KOPT-K1 (cell line): ENCODE measurements around the gene MPI.

Experiments
- H3K27ac ChIP-seq: fragments of 200-600 bp; sonication (generic); 2 replicates; pipeline ENCODE4 v1.5.1; 2016; ENCODE audit warnings: antibody characterized with exemption, mild to moderate bottlenecking, low read depth, low read length; ENCODE audit not compliant: poor library complexity, severe bottlenecking
- H3K36me3 ChIP-seq: fragments of 200-600 bp; sonication (generic); 2 replicates; pipeline ENCODE4 v1.5.1; 2017; ENCODE audit warnings: antibody characterized with exemption, mild to moderate bottlenecking, low read length, moderate library complexity; ENCODE audit not compliant: insufficient read depth
- H3K9me3 ChIP-seq: fragments of 200-600 bp; sonication (generic); 2 replicates; pipeline ENCODE4 v1.5.1; 2017; ENCODE audit warnings: antibody characterized with exemption, low read length, mild to moderate bottlenecking; ENCODE audit not compliant: insufficient read depth, poor library complexity, severe bottlenecking

The MPI gene

DNA sequence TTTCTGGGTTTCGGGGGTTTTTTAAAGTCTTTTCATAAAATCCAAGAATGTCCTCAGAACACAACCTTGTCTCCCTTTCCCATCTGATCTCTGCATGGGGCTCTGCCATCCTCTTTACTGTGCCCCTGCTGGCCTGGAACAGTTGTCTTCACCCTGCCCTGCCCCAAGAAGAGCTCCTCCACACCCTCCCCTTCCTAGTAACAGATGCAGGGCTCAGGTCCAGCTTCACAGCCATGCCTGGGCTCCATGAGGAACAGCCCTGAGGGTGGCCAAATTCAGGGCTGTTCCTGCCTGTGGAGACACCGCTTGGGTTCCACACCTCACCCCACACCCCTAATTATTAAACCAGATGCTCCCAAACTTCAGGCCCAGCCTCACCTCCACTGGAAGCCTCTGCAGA is 34.0 kb upstream of the MPI start:
- Histone ChIP-seq H3K36me3 (peaks cover 49% of the 10 kb centered on the region), H3K27ac (no peak overlapping the region)

DNA sequence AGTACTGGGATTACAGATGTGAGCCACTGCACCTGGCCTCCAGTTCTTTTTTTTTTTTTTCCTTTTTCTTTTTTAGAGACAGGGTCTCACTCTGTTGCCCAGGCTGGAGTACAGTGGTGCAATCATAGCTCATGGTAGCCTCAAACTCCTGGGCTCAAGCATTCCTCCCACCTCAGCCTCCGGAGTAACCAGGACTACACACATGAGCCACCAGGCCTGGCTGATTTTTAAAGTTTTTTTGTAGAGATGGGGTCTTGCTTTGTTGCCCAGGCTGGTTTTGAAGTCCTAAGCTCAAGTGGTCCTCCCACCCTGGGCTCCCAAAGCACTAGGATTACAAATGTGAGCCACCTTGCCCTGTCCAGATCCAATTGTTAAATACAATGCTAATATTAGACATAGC is 33.3 kb upstream of the MPI start:
- Histone ChIP-seq H3K27ac (no peak overlapping the region), H3K9me3 (no peaks in the 10 kb centered on the region), H3K36me3 (peaks cover 42% of the 10 kb centered on the region)

More for the DNA sequence above, 34.0 kb upstream of the MPI start:
- H3K9me3 ChIP-seq, result no peaks in the 10 kb centered on the region

DNA sequence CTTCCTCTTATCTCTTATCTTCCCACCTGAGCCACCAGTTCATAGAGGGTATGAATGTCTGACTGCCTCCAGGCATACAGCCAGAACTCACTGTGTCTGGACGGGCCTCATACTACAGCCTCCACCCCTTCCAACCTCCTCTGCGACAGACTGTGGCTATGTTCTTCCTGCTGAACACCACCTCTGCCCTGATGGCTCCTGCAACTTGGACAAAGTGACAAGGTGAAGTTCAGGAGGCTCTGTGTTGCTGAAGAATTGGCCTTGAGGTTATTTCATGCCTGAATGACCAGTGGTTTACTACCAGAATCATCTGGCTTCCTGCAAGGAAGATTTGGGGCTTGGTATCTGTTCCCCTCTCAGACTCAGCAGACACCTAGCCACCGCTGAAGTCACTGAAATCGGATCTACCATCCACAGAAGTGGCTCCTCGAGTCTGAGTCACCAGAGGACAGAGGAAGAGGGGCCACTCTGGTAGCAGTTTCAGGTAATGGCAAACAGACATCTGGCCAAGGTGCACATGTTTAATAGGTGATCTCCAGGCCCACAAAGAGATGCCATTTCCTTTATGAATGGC is 32.7 kb upstream of the MPI start:
- no peaks in the 10 kb centered on the region for H3K9me3 ChIP-seq
- H3K36me3 ChIP-seq, result peaks cover 36% of the 10 kb centered on the region
- H3K27ac ChIP-seq, result no peak overlapping the region

DNA sequence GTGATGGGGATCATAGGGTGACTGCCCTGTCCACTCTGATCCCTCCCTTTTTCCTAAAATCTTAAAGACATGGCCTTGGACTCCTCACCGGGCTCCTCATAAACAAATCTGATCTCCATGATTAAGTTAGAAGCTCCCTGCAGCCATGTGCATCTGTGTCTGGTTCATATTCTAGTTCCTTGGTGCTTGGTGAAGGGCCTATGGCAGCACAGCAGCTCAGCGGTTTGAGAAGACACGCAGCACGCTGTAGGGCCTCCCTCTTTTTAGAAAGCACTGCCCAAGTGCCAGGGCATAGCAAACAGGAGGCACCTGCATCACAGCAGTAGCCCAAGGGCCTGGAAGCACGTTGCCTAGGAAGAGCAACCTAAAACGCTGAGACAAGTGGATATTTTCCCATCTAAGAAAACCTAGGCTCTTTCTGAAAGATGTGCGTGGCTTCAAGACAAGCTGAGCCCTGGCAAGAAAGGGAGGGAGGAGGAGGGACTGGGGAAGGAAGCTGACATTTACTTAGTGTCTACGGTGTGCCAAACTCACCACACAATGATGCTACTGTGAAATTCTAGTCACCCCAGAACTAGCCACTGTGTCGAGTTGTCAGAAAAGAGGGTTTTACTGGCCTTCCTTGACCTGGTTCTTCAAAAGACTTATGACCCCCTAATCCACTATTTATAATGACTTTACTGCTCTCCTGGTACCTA is 32.0 kb upstream of the MPI start:
- H3K36me3 ChIP-seq, result peaks cover 29% of the 10 kb centered on the region
- H3K27ac ChIP-seq, result no peak overlapping the region
- no peaks in the 10 kb centered on the region for H3K9me3 ChIP-seq

DNA sequence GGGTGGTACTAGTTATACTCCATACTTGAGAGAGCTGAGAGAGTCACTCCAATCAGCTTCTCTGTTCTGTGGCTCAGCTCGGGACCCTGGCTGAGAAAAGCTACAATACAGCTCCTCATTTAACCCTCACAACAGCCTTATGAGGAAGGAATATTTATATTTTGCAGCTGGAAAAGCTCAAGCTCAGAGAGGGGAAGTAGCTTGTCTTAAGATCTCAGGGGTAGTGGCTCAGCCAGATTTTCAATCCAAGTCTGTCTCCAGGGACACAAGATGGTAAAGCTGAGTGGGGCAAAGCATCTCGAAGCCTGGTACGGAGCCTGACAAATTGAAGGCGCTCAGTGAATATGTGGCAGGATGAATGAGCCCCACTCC is 31.5 kb upstream of the MPI start:
- Histone ChIP-seq H3K27ac (no peak overlapping the region), H3K9me3 (no peaks in the 10 kb centered on the region), H3K36me3 (peaks cover 24% of the 10 kb centered on the region)

DNA sequence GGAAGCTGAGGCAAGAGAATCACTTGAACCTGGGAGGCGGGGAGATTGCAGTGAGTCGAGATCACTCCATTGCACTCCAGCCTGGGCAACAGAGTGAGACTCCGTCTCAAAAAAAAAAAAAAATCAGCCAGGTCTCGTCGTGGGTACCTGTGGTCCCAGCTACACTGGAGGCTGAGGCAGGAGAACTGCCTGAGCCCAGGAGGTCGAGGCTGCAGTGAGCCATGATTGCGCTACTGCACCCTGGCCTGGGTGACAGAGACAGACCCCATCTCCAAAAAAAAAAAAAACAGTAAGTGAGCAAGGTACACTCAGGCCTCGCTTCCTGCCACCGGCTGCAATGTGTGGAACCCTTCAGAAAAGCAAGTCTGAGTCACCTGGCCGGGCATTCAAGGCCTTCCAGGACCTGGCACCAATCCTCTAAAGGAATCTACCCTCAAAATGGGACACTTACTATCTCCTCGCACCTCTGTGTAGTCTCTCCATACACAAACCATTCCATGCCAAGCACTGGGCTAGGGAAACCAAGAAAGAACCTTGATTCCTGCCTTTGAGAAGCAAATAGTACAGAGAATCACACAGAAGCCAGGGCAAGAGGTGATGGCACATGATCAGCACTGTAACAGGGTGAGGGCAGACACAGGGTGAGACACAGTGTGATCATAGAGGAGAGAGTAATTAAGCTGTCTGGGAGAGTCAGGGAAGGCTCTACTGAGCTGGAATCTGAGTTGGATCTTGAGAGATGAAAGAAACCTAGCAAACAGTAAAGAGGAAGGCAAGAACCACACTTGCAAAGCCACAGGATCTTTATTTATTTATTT is 26.4 kb upstream of the MPI start:
- no peak overlapping the region for H3K27ac ChIP-seq
- H3K36me3 ChIP-seq, result peaks cover 15% of the 10 kb centered on the region; the same call in 1 of the 2 replicates
- peaks cover 8% of the 10 kb centered on the region for H3K9me3 ChIP-seq

DNA sequence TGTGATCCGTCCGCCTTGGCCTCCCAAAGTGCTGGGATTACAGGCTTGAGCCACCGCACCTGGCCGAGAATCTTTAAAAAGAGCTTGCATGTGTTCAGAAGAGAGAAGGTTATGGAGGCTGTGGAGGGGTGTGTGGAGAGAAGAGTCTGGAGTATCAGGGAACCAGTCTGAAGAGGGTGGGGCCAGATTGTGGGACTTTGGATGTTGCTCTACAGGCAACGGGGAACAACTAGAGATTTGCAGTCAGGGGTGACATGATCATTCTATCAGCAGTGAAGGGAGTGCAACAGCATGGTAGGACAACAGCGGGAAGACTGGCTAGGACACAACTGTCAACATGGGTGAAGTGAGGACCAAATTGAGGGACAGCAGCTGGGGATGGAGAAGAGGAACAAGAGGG is 25.5 kb upstream of the MPI start:
- Histone ChIP-seq H3K27ac (no peak overlapping the region), H3K9me3 (peaks cover 9% of the 10 kb centered on the region)

DNA sequence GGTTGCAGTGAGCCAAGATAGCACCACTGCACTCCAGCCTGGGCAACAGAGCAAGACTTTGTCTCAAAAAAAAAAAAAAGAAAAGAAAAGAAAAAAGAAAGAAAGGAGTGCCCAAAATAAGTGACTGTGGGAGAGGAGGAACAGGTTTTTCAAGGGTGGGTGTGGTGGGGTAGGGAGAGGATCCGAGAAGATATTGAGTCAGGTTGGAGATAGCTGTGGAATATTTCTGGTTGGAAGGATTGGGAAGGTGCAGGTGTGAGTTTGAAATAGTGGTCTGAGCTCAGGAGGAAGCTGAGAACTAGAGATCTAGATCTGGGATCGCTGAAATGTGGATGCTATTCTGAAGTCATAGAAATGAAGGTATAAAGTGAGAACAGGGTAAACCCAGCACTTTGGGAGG is 24.5 kb upstream of the MPI start:
- peaks cover 31% of the 10 kb centered on the region; the same call in 1 of the 2 replicates for H3K36me3 ChIP-seq
- no peak overlapping the region for H3K27ac ChIP-seq

More for the DNA sequence above, 25.5 kb upstream of the MPI start:
- H3K36me3 ChIP-seq, result peaks cover 24% of the 10 kb centered on the region; the same call in 1 of the 2 replicates

DNA sequence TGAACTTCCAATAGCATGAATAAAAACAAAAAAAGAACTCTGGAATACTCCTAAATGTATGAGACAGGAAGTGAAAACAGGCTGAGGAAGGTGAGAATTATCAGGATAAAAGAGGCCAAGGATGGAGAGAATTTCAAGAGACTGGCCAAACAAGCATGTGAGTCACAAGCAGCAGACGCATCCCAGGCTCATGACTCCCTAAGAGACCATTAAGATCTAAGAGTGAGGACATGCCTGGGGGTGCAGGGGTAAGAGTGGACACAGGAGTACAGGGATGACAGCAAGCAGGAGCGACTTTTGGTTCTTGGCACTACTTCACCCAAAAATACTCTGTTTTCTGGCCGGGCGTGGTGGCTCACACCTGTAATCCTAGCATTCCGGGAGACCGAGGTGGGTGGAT is 23.8 kb upstream of the MPI start:
- H3K36me3 ChIP-seq, result peaks cover 31% of the 10 kb centered on the region; the same call in 1 of the 2 replicates
- no peak overlapping the region for H3K27ac ChIP-seq
- H3K9me3 ChIP-seq, result peaks cover 9% of the 10 kb centered on the region

More for the DNA sequence above, 24.5 kb upstream of the MPI start:
- H3K9me3 ChIP-seq, result peaks cover 9% of the 10 kb centered on the region

DNA sequence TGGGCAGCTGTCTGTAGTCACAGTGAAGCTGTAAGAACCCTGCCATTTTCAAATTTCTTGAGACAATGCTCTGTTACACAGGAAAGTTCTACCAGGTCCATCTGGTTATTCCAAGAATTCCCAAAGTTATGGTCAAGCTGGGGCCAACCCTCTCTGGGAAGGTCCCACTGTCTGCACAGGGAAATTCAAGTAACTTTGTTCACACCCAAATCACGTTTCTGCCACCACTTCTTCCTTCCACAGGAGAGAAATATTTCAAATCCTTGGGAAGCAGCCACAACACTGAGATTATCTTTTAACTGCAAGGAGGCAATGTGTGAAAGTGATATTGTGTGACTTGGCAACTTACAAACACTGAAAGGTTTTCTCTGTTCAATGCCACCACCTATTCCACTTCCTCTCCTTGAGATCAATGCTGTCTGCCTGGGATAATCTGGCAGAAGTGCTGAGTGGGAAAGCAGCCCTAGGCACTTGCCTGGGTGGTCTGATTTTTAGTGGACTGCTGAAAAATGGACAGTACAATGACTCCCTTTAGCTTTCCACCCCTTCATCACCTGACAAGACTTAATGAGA is 22.3 kb upstream of the MPI start:
- peaks cover 31% of the 10 kb centered on the region; the same call in 1 of the 2 replicates for H3K36me3 ChIP-seq
- no peak overlapping the region for H3K27ac ChIP-seq
- peaks cover 9% of the 10 kb centered on the region for H3K9me3 ChIP-seq

DNA sequence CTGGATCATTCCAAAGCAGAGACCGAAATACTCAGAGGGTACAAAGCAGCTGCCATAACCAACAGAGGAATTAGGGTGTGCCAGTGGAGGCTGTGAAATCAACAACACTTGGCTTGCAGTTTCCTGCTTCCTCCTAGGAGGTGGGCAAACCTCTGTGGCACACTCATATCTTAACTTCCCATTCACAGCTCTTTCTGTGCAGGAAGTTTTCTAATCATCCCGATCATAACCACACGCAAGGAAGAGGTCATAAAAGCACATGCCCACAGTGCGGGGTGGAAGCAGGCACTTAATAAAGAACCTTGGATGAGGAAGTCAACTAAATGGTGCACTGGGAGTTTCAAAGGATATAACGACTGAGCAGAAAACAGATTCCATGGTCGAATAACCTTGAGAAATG is 21.8 kb upstream of the MPI start:
- no peak overlapping the region for H3K27ac ChIP-seq
- peaks cover 31% of the 10 kb centered on the region; the same call in 1 of the 2 replicates for H3K36me3 ChIP-seq
- H3K9me3 ChIP-seq, result peaks cover 9% of the 10 kb centered on the region

DNA sequence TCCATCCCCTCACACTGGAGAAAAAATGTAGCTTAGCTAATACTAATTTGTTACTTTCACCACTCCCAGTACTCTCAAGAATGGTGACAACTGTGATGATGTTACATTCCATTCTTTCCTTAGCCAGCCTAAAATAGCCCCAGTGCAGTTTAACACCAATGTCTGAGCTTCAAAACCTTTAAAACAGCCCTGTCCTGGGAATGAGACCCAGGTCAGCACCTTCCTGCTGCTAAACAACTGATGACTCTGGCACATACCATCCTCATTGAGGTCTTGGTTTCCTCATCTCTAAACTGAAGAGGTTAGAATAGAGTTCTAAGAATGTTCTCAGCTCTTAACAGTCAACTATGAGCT is 20.5 kb upstream of the MPI start:
- Histone ChIP-seq H3K9me3 (peaks cover 9% of the 10 kb centered on the region), H3K36me3 (peaks cover 31% of the 10 kb centered on the region; the same call in 1 of the 2 replicates), H3K27ac (peak overlapping the region; percentile 5)

DNA sequence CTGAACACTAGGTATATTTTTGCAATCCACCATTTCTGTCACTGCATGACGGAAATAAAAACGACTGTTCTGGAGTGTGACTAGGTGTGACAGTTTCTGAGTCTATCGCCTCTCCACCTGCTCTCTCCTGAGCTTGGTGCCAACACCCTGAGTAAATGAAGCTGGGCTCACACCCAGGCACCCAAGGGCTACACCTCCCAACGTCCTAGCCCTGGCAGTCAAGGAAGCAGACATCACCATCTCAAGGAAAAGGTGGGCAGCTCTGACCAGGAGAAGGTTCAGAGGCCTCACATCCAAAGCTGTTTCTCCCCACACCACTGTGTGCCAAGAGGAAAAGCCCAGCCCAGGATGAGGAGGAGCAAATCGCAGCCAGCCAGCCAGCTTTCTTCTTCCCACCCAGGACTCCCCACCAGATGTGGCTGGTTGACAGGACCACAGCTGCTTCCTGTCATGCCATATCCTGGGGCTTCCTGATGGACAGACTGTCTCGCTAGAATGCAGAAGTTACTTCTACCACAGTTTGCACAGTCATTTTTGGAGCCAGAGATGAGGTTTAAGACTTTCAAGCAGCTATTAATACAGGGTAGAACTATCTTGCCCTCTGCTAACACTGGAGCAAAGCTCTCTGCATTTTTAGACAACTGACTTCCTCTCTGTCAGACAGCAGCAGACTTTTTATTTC is 20.0 kb upstream of the MPI start:
- Histone ChIP-seq H3K9me3 (peaks cover 9% of the 10 kb centered on the region), H3K27ac (peak overlapping the region; percentile 5), H3K36me3 (peaks cover 31% of the 10 kb centered on the region; the same call in 1 of the 2 replicates)

DNA sequence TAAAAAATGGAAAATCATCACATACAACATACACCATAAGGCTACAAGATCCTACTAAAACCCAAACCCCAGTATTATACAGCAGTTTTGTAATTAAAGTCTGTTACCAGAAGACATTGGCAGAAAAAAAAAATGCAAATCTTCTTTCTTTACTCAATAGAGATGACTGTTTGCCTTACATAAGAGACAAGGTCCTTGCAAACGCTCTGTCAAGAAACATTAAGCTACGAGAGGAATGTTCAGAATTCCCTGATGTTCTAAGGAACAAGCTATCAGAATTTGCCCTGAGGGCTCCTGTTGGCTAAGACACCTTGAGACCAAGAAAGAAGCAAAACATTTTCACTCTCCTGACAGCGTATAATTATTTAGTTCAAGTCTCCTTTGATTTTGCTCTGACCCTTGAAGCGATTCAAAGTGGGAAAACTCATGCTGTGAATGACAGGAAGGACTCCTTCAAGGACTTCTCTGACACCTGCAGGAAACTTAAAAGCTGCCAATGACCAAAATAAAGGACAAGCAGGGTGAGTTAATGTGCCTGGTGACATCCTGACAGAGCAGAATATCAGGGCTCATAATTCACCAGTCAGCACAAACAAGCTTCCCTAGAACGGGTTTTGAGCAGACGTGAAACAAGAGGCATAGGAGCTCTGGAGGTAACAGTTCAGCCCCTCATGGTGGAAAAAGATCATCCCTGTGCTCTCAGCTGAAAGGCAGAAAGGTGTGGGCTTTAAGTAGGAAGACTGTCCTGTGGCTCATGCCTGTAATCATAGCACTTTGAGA is 19.2 kb upstream of the MPI start:
- Histone ChIP-seq H3K9me3 (peaks cover 9% of the 10 kb centered on the region), H3K36me3 (peaks cover 31% of the 10 kb centered on the region; the same call in 1 of the 2 replicates), H3K27ac (no peak overlapping the region)
